Cerebellar nuclear complex (tissue), 1 donor: ENCODE data around the gene CRYBA2.

Source experiments
- DNase-seq, 2 experiments: peaks; one replicate each; lab custom pipeline; 2025; lab: John Stamatoyannopoulos, UW

Gene CRYBA2

DNA sequence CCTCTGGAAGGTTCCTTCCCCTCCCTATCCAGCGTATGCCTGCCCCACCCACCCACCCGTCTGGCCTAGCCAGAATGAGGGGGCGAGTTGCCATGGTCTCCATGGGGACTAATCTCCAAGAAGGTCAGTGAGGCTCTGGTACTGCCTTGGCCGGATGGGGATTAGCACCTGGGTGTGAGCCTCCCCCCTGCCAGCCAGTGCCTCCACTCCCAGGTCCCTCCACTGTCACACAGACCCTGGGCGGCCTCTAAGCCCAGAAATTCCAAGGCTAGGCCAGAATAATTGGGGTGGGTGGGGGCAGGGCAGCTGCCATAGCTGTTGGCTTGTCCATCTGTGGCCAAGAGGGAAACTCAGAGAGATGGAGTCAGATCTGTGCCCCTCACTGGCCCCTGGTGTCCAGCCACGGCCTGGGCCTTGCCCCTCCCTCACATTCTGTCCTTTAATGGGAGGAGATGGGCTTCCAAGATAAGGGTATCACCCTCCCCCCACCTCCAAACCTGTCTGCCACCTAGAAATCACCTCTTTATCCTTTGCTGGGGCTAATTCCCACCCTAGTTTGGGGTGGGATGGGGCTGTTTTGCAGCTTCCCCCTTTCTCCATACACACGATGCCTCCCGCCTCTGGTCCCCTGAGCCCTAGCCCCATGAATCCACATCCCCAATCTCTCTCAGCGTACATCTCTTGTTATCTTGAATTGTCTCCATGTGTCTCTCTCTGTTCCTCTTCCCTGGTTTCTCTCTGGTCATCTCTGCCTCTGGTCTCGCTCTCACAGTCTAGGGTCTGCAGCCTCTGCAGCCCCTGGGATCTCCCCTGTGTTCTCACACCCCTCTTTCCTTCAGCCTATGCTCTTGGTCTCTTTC is 6.0 kb upstream of the CRYBA2 start:
- DNase-seq: no peak

- no peak for DNase-seq
These were observed 5.3 kb upstream of the CRYBA2 start for GRCh38 chr2:218998414-218999002.

GRCh38 chr2:218997731-218998130 is 4.5 kb upstream of the CRYBA2 start:
- no peak for DNase-seq

DNA sequence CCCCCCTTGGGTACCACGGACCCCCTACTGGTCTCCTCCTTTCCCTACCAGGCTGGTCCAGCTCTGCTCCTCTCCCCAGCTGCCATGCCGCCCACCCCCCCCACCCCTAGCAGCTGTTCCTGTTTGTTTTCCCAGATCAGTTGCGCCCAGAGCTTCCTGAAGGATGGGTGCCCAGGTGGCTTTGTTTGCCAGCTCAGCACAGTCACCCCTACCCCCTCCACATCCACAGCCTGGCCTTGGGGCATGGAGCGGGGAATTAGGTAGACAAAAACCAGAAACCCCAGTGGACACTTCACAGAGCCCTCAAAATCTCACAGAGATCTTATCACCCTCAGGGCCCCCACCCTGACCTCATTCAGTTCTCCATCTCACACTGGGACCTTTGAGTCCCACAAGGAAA is 3.7 kb upstream of the CRYBA2 start:
- DNase-seq: no peak

GRCh38 chr2:218995972-218996711 is 2.9 kb upstream of the CRYBA2 start:
- DNase-seq: peak in 1 of 2 experiments; percentile 34

DNA sequence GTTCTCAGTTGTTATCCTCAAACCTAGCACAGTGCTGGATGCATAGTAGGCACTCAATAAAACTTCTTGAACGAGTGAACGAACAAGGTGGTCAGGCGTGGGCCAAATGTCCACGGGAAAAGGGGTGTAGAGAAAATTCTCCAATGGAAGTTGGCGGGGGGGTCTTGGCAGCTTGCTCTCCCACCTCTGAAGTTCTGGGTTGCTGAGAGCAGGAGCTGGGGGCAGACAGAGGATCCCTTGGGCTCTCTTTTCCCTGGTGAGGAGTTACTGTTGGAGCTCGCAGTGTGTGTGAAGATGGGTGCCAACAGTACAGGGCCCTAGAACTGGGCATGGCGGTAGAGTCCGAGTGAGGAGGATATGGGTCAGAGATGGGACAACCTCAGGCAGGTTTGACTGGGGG is 2.3 kb upstream of the CRYBA2 start:
- no peak for DNase-seq

GRCh38 chr2:218992703-218993344 is 398 bp downstream of the CRYBA2 start:
- DNase-seq: no peak

DNA sequence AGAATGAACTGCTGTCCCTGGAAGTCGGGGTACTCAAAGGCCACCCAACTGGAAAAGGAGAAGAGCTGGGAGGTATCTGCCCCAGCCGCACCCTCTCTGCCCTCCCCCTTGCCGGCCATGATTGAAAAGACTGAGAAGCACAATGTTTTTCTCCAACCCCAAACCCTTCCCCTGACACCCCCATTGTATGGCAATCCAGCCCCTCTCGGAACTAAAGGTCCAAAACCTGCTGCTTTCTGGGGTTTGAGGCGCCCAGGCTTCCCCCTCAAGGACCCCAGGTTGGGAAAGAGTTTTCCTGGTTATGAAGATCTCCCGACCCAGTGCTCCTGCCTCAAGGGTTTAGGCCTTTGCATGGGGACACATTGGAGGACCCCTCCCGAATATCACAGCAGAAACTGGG is 1.0 kb downstream of the CRYBA2 start:
- DNase-seq: no peak

- no peak for DNase-seq
These were observed 1.5 kb downstream of the CRYBA2 start for GRCh38 chr2:218991674-218992168.

DNA sequence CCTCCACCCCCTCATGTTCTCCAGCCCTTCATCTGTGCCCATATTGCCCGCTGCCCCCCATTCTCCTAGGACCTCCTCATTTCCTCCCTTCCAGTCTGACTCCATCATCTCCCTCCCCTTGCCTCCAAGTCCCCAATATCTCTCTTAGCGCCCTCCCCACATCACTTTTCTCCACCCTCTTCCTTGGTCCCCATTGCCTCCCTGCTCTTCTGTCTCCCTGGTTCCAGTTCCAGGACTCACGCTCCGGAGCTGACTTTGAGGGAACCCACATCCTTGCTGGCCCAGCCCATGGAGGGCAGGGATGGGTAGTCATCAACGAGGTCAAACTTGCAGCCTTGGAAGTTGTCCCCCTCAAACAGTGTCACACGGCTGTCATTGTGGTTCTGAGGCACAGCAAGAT is 2.6 kb downstream of the CRYBA2 start:
- no peak for DNase-seq

DNA sequence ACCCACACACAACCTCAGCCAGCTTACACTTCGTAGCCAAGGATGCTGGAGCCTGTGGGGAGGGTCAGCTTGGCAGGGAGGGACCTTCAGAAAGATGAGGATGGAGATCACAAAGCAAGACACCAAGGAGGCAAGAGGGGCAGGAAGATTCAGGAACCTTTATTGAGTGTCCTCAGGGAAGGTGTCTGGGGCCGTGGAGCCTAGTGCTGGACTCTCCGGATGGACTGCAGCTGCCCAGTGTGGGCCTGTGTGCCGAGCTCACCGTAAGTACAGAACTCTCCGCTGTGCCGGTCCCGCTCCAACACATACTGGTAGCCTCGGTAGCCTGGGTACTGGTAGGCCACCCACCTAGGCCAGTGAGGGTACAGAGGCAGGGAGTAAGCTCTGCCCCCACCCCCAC is 3.2 kb downstream of the CRYBA2 start:
- no peak for DNase-seq

GRCh38 chr2:218988650-218989049 is 4.6 kb downstream of the CRYBA2 start:
- no peak for DNase-seq

DNA sequence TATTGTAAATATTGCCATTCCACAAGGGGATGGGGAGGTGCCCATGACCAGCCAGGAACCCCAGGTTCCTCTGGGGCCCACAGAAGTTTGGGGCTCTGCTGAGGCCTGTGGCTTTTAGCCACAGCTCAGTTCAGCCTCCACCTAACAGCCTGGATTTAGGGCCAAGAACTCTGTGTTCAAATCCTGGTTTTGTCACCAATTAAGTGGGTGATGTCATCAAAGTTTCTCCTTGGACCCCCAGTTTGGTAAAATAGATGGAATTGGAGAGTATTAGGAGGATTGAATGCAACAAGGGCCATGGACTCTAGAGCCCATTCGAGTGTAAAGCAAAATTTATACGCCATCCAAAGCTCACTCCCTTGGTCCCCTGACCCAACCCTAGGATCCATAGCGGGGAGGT is 5.1 kb downstream of the CRYBA2 start:
- DNase-seq: no peak

DNA sequence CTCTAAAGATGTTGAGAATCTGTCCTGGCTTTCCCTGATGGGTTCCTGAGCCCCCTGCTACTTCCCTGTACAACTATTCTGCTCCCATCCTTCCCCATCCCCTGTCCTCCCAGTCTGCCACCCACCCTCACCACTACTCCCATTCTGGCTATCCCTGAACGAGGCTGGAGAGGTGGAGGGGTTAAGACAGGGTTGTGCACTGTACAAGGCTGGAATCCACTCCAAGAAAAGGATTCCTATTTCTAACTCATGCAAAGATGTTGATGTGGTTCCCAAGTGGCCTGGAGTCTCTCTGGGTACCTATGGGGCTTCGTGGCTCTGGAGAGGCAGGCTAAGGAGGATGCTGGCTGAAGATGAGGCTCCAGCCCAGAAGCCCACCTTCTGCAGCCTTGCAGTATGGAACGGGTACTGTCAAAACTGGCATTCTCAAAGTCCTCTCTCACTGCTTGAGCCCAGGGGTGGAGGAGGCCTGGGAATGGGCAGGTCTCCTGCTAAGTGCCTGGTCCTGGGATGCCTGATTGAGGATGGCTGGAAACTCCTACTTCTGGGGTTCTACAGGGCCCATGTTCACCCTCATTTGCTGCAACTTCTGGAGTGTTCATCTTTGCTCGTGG is 7.0 kb downstream of the CRYBA2 start:
- DNase-seq: no peak

DNA sequence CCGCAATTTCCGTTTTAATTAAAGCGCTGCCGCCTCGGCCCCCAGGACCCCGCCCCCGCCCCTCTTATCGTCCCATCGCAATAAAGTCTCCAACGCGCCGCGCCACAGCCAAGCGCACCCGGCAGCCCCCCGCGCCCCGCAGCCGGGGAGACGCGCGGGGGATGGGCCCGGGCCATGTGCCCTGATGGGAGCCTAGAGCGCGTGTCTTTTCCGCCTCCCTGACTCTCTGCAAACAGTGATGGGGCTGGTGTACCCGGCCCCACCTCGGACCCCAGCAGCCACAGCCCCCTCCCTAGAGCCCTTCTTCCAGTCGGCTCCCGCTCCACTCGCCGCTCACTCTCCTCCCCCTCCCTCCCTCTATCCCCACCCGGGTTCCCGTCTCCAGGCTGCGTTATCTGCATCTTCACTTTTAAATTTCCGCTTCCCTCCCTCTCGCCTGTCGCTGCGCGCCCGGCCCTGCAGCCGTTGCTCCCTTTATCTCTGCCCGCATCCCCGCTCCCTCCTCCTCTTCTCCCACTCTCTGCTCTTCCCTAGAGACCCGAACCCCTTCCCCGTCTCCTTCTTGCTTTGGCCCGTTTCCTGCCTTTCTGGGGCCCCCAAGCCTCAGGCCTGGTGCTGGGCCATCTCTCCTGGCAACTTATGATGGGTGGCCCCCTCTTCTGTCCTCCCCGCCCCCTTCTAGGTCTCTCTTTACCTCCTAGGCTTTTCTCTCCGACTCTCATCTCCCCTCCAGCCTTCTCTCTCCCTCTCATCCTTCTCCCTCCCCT is 7.7 kb downstream of the CRYBA2 start:
- DNase-seq: no peak

GRCh38 chr2:218985021-218985324 is 8.2 kb downstream of the CRYBA2 start, which contains the start of gene FEV:
Gene FEV, minus strand, starts transcription at chr2:218985184. Its CDS starts 109 bp downstream, at chr2:218985075.
- DNase-seq: no peak

DNA sequence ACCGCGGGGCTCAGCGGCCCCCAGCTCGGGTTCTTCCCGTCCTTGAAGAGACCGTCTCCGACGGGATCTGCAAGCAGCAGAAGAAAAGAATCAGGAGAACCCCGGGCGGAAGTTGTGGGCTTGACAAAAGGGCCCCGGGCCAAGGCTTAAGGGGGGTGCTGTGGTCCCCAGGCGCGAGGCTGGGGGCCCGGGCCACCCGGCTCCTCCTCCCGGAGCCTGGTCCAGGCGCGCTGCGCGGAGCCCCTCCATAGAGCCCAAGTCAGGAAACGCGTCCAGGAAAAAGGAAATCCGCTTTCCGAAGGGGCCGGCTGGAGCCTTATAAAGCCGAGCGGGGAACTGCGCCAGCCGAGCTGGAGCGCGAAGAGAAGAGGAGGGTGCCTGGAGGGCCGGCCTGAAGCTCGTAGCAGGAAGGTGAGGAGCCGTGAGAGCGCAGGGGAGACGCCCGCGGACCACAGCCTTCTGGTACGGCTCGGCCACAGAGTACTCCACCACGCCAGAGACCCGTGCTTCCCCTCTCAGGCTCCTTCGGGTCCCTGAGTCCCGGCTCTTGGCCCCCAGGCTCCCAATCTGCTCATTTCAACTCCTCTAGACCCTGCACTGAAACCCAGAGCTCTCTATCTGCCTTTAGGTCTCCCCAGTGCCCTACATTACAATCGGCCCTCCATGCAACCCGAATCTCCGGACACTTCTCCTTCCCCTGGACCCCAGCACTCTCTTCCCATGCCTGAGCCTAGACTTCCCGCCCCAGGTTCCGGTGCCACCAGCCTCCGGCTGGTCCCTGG is 8.8 kb downstream of the CRYBA2 start:
- DNase-seq: no peak

- no peak for DNase-seq
These were observed 9.3 kb downstream of the CRYBA2 start for GRCh38 chr2:218983934-218984238.

DNA sequence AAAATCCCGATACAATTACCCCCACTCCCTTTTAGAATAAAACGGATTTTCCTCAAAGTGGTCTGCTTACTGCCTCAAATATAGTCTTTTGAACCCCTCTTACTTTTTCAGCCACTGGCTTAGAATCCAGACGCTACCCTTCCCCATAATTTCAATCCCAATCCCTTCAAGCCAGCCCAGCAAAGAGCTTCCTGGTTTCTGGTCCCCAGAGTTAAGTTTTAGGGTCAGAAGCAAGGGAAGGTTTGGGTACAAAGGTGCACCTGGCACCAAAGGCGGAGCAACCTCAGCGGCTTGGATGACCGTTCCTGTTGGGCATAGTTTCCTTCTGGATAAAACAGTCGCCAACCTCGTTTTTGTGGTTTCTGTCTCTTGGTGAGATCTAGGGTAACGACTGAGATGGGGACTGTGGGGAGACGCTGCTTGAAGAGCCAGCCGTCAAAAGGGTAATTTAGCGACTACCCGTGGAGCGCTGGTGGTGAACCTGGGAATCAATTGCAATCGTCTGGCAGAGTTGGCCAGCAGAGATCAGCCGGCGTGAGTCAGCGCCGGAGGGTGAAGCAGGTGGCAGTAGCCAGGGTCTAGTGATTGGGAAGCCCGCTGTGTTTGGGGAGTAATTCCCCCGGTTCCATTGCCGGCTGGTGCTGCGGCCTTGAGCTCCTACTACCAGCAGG is 9.8 kb downstream of the CRYBA2 start:
- DNase-seq: no peak
